SK-N-SH (cell line): ENCODE measurements around the gene CALHM5. TPM values are rescaled to one million over a fixed set of nuclear protein-coding genes. Genes with fewer than 3 reads are reported as not detected.

Experiments used
- CTCF ChIA-PET: fragments of 300-600, 350-600 bp; formaldehyde crosslinking; extraction: SDS; loops from one replicate; lab custom pipeline; 2021; lab: Yijun Ruan, JAX
- POLR2A ChIA-PET: fragments of 350-600 bp; sonication (Branson Sonifier 250); formaldehyde crosslinking; extraction: SDS; loops from one replicate; lab custom pipeline; 2020; ENCODE audit warnings: antibody characterized with exemption, inconsistent platforms; lab: Yijun Ruan, JAX
- DNase-seq: peaks from one replicate; pipeline ENCODE4 v3.0.0; 2012
- H2AFZ ChIP-seq: fragments of 200-600 bp; sonication (generic); 2 replicates; pipeline ENCODE4 v1.8.1; 2016; ENCODE audit warnings: antibody characterized with exemption, mild to moderate bottlenecking, low read depth
- H3F3A ChIP-seq: fragments of 200-600 bp; sonication (generic); replicated peaks from 2 replicates; pipeline ENCODE3; 2016; ENCODE audit warnings: antibody characterized with exemption, mild to moderate bottlenecking; ENCODE audit not compliant: insufficient read depth
- H3K27ac ChIP-seq, 2 experiments: fragments of 200-500 bp in 1 of 2; fragments of 200-600 bp in 1 of 2; sonication (Bioruptor generic) in 1 of 2; sonication (generic), shearing (Covaris generic) in 1 of 2; 2 replicates each; pipeline versions ENCODE4 v1.5.1 to v1.6.1; 2014 to 2016; ENCODE audit warnings: low read depth in 2 of 2, inconsistent platforms in 1 of 2, low read length in 1 of 2, mild to moderate bottlenecking in 1 of 2, mixed read lengths in 1 of 2
- H3K27me3 ChIP-seq: fragments of 200-600 bp; sonication (generic), shearing (Covaris generic); 2 replicates; pipeline ENCODE4 v1.6.1; 2016; ENCODE audit warnings: mixed run types; ENCODE audit not compliant: insufficient read depth
- H3K36me3 ChIP-seq, 2 experiments: fragments of 200-500 bp in 1 of 2; fragments of 200-600 bp in 1 of 2; sonication (Bioruptor generic) in 1 of 2; sonication (generic) in 1 of 2; replicated peaks in 1 of 2; 2 replicates each; pipeline versions ENCODE3 to v1.5.1; 2014 to 2016; ENCODE audit warnings: low read length in 1 of 2, mild to moderate bottlenecking in 1 of 2; ENCODE audit not compliant: insufficient read depth in 2 of 2, control insufficient read depth in 1 of 2
- H3K4me1 ChIP-seq, 2 experiments: fragments of 200-500 bp in 1 of 2; fragments of 200-600 bp in 1 of 2; sonication (Bioruptor generic) in 1 of 2; sonication (generic), shearing (Covaris generic) in 1 of 2; 2 replicates each; pipeline versions ENCODE4 v1.5.1 to v1.6.1; 2014 to 2016; ENCODE audit warnings: low read depth in 1 of 2, low read length in 1 of 2, mixed run types in 1 of 2; ENCODE audit not compliant: insufficient read depth in 2 of 2, control insufficient read depth in 1 of 2
- H3K4me2 ChIP-seq: fragments of 200-600 bp; sonication (generic), shearing (Covaris generic); 2 replicates; pipeline ENCODE4 v1.6.1; 2017; ENCODE audit warnings: mixed run types
- H3K4me3 ChIP-seq, 2 experiments: fragments of 200-500 bp in 1 of 2; fragments of 200-600 bp in 1 of 2; sonication (Bioruptor generic) in 1 of 2; sonication (generic), shearing (Covaris generic) in 1 of 2; 2 replicates each; pipeline versions ENCODE4 v1.5.1 to v1.8.1; 2014 to 2016; ENCODE audit warnings: low read depth in 2 of 2, inconsistent platforms in 1 of 2, low read length in 1 of 2, mild to moderate bottlenecking in 1 of 2, mixed read lengths in 1 of 2, moderate library complexity in 1 of 2
- H3K79me2 ChIP-seq: fragments of 200-600 bp; sonication (generic); 2 replicates; pipeline ENCODE4 v1.8.1; 2017; ENCODE audit warnings: mild to moderate bottlenecking; ENCODE audit not compliant: insufficient read depth
- H3K9ac ChIP-seq: fragments of 200-600 bp; sonication (generic); 2 replicates; pipeline ENCODE4 v1.6.1; 2017; ENCODE audit warnings: mixed run types
- H3K9me2 ChIP-seq: fragments of 200-600 bp; sonication (generic); 2 replicates; pipeline ENCODE4 v1.6.1; 2017; ENCODE audit warnings: mixed run types
- H3K9me3 ChIP-seq: fragments of 200-600 bp; sonication (generic); 2 replicates; pipeline ENCODE4 v1.6.1; 2017; ENCODE audit warnings: mixed run types, mild to moderate bottlenecking, moderate library complexity
- H4K20me1 ChIP-seq: fragments of 200-600 bp; sonication (generic); 2 replicates; pipeline ENCODE4 v1.6.1; 2017; ENCODE audit warnings: mild to moderate bottlenecking, mixed run types; ENCODE audit not compliant: insufficient read depth
- ELF1 ChIP-seq: IDR thresholded peaks from 2 replicates; pipeline ENCODE4 v1.4.0; 2012
- FOXJ3 ChIP-seq: sonication (generic); formaldehyde crosslinking; IDR thresholded peaks from 2 replicates; pipeline ENCODE4 v1.5.1; 2020; ENCODE audit warnings: mild to moderate bottlenecking, missing genetic modification reagents
- FOXM1 ChIP-seq: IDR thresholded peaks from 2 replicates; pipeline ENCODE4 v1.4.0; 2012; ENCODE audit warnings: low read depth, mild to moderate bottlenecking
- GABPA ChIP-seq: IDR thresholded peaks from 2 replicates; pipeline ENCODE4 v1.4.0; 2012; ENCODE audit warnings: low read depth, mild to moderate bottlenecking
- GATA2 ChIP-seq: sonication (generic); formaldehyde crosslinking; IDR thresholded peaks from 2 replicates; pipeline ENCODE4 v1.5.0; 2020; ENCODE audit warnings: mild to moderate bottlenecking, missing genetic modification reagents
- MXI1 ChIP-seq: IDR thresholded peaks from 2 replicates; pipeline ENCODE4 v1.6.1; 2012; ENCODE audit warnings: mild to moderate bottlenecking, low read depth, low read length, improper control_type of control experiment
- NFIC ChIP-seq: IDR thresholded peaks from 2 replicates; pipeline ENCODE4 v1.4.0; 2012; ENCODE audit warnings: borderline replicate concordance
- NRF1 ChIP-seq: IDR thresholded peaks from 2 replicates; pipeline ENCODE4 v1.6.1; 2012; ENCODE audit warnings: low read depth, mild to moderate bottlenecking, low read length
- POLR2AphosphoS5 ChIP-seq: IDR thresholded peaks from 2 replicates; pipeline ENCODE4 v1.6.1; 2012; ENCODE audit warnings: low read depth, low read length
- RAD21 ChIP-seq: IDR thresholded peaks from 2 replicates; pipeline ENCODE4 v1.6.1; 2012; ENCODE audit warnings: mild to moderate bottlenecking, low read length
- RCOR1 ChIP-seq: fragments of 150-350 bp; IDR thresholded peaks from 2 replicates; pipeline ENCODE4 v1.6.1; 2017; ENCODE audit warnings: antibody characterized with exemption, low read length
- RFX5 ChIP-seq: IDR thresholded peaks from 2 replicates; pipeline ENCODE4 v1.6.1; 2012; ENCODE audit warnings: mild to moderate bottlenecking, improper control_type of control experiment, low read length
- SMC3 ChIP-seq: IDR thresholded peaks from 2 replicates; pipeline ENCODE4 v1.6.1; 2012; ENCODE audit warnings: low read depth, low read length, improper control_type of control experiment
- TAF1 ChIP-seq: IDR thresholded peaks from 2 replicates; pipeline ENCODE4 v1.6.1; 2012; ENCODE audit warnings: low read depth, mild to moderate bottlenecking, low read length, moderate library complexity, borderline replicate concordance
- TCF12 ChIP-seq: IDR thresholded peaks from 2 replicates; pipeline ENCODE4 v1.4.0; 2012
- TEAD4 ChIP-seq: IDR thresholded peaks from 2 replicates; pipeline ENCODE4 v1.4.0; 2012; ENCODE audit warnings: mild to moderate bottlenecking, borderline replicate concordance; ENCODE audit not compliant: insufficient read depth
- YY1 ChIP-seq: IDR thresholded peaks from 2 replicates; pipeline ENCODE4 v1.4.0; 2012; ENCODE audit warnings: low read depth, mild to moderate bottlenecking
- WGBS: methylation state at CpG from one replicate; pipeline ENCODE4 v1.1.6; 2017; ENCODE audit warnings: low lambda C conversion rate; 5-methylcytosine and 5-hydroxymethylcytosine counted together
- polyA plus RNA-seq, 3 experiments: library from polyadenylated mRNA; depleted of rRNA; stranded (reverse); fragments of >200 nt; gene quantifications; 2 replicates each; pipeline ENCODE4 v1.2.3, GENCODE V29; 2012
- TF ChIP-seq, protein P1 (sequence below): fragments of 150-350 bp; IDR thresholded peaks from 2 replicates; pipeline ENCODE4 v1.6.1; 2016; ENCODE audit warnings: mild to moderate bottlenecking, low read depth, low read length
- TF ChIP-seq, protein P2 (sequence below): IDR thresholded peaks from 2 replicates; pipeline ENCODE4 v1.4.0; 2012; ENCODE audit warnings: low read depth, borderline replicate concordance
- TF ChIP-seq, protein P3 (sequence below): IDR thresholded peaks from 2 replicates; pipeline ENCODE4 v1.6.1; 2012; ENCODE audit warnings: mild to moderate bottlenecking, low read depth, low read length, moderate library complexity
- TF ChIP-seq, protein P4 (sequence below): fragments of 150-350 bp; IDR thresholded peaks from 2 replicates; pipeline ENCODE4 v1.6.1; 2017; ENCODE audit warnings: antibody characterized with exemption, low read length, low read depth, borderline replicate concordance
- TF ChIP-seq, protein P5 (sequence below): IDR thresholded peaks from 2 replicates; pipeline ENCODE4; 2012
- TF ChIP-seq, protein P6 (sequence below): fragments of 200-600 bp; sonication (generic); IDR thresholded peaks from 2 replicates; pipeline ENCODE4 v1.6.1; 2017; ENCODE audit warnings: antibody characterized with exemption, mild to moderate bottlenecking, moderate library complexity

Gene CALHM5
- polyA plus RNA-seq, 1 of the 3 experiments (the other 2 are of a cell fraction) = 0.38 TPM

DNA sequence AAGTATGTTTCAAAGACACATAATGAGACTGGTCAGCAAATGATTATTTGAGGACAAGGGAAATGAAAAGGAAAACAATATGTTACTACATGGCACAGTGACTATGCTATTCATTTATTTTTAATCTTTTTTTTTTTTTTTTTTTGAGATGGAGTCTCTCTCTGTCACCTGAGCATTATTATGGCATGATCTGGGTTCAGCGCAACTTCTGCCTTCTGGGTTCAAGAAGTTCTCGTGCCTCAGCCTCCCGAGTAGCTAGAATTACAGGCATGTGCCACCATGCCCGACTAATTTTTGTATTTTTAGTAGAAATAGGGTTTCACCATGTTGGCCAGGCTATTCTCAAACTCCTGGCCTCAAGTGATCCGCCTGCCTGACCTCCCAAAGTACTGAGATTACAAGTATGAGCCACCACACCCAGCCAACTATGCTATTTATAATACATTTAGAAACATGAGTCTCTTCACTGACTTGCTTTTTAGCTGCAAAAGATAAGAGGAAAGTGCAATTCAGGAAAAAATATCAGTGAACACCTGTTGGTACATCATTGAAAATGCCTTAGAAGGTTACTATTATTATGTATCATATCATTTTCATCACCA, 45.5 kb downstream of the CALHM5 start (continued):
- TF ChIP-seq, protein P1, sequence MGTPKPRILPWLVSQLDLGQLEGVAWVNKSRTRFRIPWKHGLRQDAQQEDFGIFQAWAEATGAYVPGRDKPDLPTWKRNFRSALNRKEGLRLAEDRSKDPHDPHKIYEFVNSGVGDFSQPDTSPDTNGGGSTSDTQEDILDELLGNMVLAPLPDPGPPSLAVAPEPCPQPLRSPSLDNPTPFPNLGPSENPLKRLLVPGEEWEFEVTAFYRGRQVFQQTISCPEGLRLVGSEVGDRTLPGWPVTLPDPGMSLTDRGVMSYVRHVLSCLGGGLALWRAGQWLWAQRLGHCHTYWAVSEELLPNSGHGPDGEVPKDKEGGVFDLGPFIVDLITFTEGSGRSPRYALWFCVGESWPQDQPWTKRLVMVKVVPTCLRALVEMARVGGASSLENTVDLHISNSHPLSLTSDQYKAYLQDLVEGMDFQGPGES = no peak
- TF ChIP-seq FOXM1 (no peak), NFIC (no peak)

DNA sequence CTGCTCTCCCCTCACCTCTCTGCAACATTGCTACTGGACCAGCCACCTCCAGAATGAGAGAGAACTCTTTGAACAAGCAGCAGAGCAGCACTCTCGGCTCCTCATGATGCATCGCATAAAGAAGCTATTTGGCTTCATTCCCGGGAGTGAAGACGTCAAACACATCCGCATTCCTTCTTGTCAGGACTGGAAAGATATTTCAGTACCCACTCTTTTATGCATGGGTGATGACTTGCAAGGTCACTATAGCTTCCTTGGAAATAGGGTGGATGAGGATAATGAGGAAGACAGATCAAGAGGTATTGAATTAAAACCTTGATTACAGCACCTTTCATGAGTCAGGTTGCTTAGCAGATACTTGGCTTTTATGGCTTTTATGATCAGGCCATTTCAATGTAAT, 46.5 kb downstream of the CALHM5 start:
- CTCF ChIA-PET = interaction anchor here (4.0 to 5.0 kb wide), 3 partner anchors 18 to 290 kb away, joined by 28 to 60 read pairs (median 58); no protein-coding TSS in a partner anchor
- H2AFZ ChIP-seq = 0 out of 2 replicates have a peak overlapping the region, but pooled peaks have one; percentile 21
- H3K27me3 ChIP-seq = no peaks in the 10 kb centered on the region
- no peak overlapping the region for H3K4me3 ChIP-seq
- no peaks in the 10 kb centered on the region for H3K9me3 ChIP-seq
- no peak overlapping the region for H3K9ac ChIP-seq
- H3K79me2 ChIP-seq = no peaks in the 10 kb centered on the region
- H3K4me1 ChIP-seq = peaks cover 2 to 28% of the 10 kb centered on the region in 2 experiments; a peak in 3 of 4 replicates
- H3K9me2 ChIP-seq = no peaks in the 10 kb centered on the region
- WGBS = 12% methylated on average over 5 of the region's 5 CpGs
- H3K27ac ChIP-seq = peak overlapping the region; percentile 67 to 79
- no peaks in the 10 kb centered on the region for H3K36me3 ChIP-seq
- no peaks in the 10 kb centered on the region for H4K20me1 ChIP-seq
- H3F3A ChIP-seq = peaks cover 36% of the 10 kb centered on the region
- POLR2A ChIA-PET = no interaction called here
- peak overlapping the region; percentile 41 for H3K4me2 ChIP-seq
- no peak for DNase-seq
- no peak for TF ChIP-seq RFX5
- peak; percentile 53; the same call in 1 of the 2 replicates for TF ChIP-seq POLR2AphosphoS5
- TF ChIP-seq, protein P2, sequence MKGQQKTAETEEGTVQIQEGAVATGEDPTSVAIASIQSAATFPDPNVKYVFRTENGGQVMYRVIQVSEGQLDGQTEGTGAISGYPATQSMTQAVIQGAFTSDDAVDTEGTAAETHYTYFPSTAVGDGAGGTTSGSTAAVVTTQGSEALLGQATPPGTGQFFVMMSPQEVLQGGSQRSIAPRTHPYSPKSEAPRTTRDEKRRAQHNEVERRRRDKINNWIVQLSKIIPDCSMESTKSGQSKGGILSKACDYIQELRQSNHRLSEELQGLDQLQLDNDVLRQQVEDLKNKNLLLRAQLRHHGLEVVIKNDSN = no peak
- TF ChIP-seq TEAD4 = peak; percentile 83
- TF ChIP-seq, protein P3, sequence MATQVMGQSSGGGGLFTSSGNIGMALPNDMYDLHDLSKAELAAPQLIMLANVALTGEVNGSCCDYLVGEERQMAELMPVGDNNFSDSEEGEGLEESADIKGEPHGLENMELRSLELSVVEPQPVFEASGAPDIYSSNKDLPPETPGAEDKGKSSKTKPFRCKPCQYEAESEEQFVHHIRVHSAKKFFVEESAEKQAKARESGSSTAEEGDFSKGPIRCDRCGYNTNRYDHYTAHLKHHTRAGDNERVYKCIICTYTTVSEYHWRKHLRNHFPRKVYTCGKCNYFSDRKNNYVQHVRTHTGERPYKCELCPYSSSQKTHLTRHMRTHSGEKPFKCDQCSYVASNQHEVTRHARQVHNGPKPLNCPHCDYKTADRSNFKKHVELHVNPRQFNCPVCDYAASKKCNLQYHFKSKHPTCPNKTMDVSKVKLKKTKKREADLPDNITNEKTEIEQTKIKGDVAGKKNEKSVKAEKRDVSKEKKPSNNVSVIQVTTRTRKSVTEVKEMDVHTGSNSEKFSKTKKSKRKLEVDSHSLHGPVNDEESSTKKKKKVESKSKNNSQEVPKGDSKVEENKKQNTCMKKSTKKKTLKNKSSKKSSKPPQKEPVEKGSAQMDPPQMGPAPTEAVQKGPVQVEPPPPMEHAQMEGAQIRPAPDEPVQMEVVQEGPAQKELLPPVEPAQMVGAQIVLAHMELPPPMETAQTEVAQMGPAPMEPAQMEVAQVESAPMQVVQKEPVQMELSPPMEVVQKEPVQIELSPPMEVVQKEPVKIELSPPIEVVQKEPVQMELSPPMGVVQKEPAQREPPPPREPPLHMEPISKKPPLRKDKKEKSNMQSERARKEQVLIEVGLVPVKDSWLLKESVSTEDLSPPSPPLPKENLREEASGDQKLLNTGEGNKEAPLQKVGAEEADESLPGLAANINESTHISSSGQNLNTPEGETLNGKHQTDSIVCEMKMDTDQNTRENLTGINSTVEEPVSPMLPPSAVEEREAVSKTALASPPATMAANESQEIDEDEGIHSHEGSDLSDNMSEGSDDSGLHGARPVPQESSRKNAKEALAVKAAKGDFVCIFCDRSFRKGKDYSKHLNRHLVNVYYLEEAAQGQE = 0 out of 2 replicates have a peak, but pooled peaks have one; percentile 41
- no peak for TF ChIP-seq FOXM1
- no peak for TF ChIP-seq GABPA
- TF ChIP-seq, protein P4, sequence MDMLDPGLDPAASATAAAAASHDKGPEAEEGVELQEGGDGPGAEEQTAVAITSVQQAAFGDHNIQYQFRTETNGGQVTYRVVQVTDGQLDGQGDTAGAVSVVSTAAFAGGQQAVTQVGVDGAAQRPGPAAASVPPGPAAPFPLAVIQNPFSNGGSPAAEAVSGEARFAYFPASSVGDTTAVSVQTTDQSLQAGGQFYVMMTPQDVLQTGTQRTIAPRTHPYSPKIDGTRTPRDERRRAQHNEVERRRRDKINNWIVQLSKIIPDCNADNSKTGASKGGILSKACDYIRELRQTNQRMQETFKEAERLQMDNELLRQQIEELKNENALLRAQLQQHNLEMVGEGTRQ = no peak
- TF ChIP-seq NRF1 = no peak
- TF ChIP-seq SMC3 = no peak
- TF ChIP-seq YY1 = no peak; the same call in 1 of the 2 replicates
- no peak for TF ChIP-seq FOXJ3 (CRISPR knock-in tag)
- TF ChIP-seq RCOR1 = no peak
- no peak; the same call in 1 of the 2 replicates for TF ChIP-seq TAF1
- TF ChIP-seq MXI1 = no peak
- TF ChIP-seq NFIC = peak; percentile 96
- peak; percentile 96 for TF ChIP-seq ELF1
- no peak for TF ChIP-seq RAD21
- TF ChIP-seq TCF12 = peak; percentile 72
- TF ChIP-seq, protein P5, sequence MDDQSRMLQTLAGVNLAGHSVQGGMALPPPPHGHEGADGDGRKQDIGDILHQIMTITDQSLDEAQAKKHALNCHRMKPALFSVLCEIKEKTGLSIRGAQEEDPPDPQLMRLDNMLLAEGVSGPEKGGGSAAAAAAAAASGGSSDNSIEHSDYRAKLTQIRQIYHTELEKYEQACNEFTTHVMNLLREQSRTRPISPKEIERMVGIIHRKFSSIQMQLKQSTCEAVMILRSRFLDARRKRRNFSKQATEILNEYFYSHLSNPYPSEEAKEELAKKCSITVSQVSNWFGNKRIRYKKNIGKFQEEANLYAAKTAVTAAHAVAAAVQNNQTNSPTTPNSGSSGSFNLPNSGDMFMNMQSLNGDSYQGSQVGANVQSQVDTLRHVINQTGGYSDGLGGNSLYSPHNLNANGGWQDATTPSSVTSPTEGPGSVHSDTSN = peak; percentile 91
- TF ChIP-seq, protein P6, sequence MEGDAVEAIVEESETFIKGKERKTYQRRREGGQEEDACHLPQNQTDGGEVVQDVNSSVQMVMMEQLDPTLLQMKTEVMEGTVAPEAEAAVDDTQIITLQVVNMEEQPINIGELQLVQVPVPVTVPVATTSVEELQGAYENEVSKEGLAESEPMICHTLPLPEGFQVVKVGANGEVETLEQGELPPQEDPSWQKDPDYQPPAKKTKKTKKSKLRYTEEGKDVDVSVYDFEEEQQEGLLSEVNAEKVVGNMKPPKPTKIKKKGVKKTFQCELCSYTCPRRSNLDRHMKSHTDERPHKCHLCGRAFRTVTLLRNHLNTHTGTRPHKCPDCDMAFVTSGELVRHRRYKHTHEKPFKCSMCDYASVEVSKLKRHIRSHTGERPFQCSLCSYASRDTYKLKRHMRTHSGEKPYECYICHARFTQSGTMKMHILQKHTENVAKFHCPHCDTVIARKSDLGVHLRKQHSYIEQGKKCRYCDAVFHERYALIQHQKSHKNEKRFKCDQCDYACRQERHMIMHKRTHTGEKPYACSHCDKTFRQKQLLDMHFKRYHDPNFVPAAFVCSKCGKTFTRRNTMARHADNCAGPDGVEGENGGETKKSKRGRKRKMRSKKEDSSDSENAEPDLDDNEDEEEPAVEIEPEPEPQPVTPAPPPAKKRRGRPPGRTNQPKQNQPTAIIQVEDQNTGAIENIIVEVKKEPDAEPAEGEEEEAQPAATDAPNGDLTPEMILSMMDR = no peak
- TF ChIP-seq GATA2 (CRISPR knock-in tag) = no peak
